ENCODE measurements around the gene ZKSCAN1. TPM values are rescaled to one million over a fixed set of nuclear protein-coding genes. Genes with fewer than 3 reads are reported as not detected.
A peak's percentile ranks its signal among the peaks of the same experiment; 100 is the strongest.
"Not testable (repeated sequence)": the region's sequence is repeated elsewhere in the genome, so short reads cannot be mapped to it uniquely, and the experiment has no call there.

The ZKSCAN1 gene
- total RNA-seq, 4 donors from 2014 or later: 35.0 to 65.2 (median 50.4) TPM

DNA sequence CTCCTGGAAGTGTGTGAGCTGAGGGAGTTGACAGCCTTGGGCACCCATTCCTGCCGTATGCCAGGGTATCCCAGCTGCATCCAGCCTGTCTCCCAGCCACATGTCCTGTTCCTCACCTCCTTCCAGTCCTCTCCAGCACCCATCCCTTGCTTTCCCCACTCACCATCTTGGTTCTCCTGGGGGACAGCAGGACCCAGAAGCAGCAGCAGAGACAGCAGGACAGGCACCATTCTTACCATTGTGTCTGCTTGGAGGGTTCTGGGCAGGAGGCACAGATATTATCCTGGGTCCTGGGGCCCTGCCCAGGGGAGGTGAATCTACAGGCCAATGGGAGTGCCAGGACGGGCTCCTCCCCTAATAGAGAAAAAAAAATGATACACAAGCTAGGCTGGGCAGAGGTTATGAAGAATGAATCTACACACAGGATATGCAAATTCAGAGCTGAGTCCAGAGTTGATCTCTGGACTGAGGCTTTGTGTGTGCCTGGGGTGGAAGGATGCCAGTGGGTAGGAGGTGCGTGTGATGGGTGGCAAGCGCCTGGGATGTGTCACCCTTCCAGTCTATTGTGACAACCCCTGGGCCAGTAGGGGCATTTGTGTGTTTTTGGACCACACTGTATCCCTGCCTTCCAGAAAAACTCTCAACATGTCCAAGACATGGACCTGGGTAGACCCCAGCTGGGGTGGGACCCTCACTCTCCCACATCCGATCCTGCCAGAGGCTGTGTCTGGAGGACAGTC, 39.4 kb upstream of the ZKSCAN1 start, which contains the start of gene AZGP1:
Gene AZGP1 (minus strand): TSS at position 250 of the 740 bp plus-strand sequence. CDS start 11 bp downstream, at position 239.
- intact Hi-C loops (cut with DNase I; ENCODE audit: low total_unique reads): no loop called here
- TF ChIP-seq POLR2A (IDR thresholded peaks at IDR 0.05): no peak
- TF ChIP-seq, protein P1, sequence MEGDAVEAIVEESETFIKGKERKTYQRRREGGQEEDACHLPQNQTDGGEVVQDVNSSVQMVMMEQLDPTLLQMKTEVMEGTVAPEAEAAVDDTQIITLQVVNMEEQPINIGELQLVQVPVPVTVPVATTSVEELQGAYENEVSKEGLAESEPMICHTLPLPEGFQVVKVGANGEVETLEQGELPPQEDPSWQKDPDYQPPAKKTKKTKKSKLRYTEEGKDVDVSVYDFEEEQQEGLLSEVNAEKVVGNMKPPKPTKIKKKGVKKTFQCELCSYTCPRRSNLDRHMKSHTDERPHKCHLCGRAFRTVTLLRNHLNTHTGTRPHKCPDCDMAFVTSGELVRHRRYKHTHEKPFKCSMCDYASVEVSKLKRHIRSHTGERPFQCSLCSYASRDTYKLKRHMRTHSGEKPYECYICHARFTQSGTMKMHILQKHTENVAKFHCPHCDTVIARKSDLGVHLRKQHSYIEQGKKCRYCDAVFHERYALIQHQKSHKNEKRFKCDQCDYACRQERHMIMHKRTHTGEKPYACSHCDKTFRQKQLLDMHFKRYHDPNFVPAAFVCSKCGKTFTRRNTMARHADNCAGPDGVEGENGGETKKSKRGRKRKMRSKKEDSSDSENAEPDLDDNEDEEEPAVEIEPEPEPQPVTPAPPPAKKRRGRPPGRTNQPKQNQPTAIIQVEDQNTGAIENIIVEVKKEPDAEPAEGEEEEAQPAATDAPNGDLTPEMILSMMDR (IDR thresholded peaks at IDR 0.05): no peak
- no peak for DNase-seq (ENCODE audit: low spot score in 2 of 2)
- no peak within 1 kb of the TSS for H3K4me3 ChIP-seq (ENCODE audit: low read depth, poor library complexity, severe bottlenecking)
- WGBS, 2 donors: 59 to 68% methylated on average over 5 of the region's 5 CpGs

DNA sequence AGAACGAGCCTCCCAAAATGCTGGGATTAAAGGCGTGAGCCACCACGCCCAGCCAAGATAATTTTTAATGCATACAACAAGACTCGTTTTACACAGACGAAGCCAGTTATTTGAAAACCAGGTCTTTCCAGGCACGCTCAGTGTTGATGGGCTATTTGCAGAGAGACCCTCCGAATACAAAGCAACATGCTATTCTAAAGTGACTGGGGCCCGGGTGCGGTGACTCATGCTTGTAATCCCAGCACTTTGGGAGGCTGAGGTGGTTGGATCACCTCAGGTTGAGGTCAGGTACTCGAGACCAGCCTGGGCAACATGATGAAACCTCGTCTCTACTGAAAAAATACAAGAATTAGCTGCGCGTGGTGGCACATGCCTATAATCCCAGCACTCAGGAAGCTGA, 38.8 kb upstream of the ZKSCAN1 start:
- no peak for DNase-seq (ENCODE audit: low spot score in 2 of 2)
- intact Hi-C loops (cut with DNase I; ENCODE audit: low total_unique reads): no loop called here
- no peak overlapping the region for H3K4me3 ChIP-seq (ENCODE audit: low read depth, poor library complexity, severe bottlenecking)
- TF ChIP-seq, protein P1 (IDR thresholded peaks at IDR 0.05): no peak
- no peak for TF ChIP-seq POLR2A (IDR thresholded peaks at IDR 0.05)
- 83% methylated on average over 13 of the region's 13 CpGs for WGBS, 2 donors

DNA sequence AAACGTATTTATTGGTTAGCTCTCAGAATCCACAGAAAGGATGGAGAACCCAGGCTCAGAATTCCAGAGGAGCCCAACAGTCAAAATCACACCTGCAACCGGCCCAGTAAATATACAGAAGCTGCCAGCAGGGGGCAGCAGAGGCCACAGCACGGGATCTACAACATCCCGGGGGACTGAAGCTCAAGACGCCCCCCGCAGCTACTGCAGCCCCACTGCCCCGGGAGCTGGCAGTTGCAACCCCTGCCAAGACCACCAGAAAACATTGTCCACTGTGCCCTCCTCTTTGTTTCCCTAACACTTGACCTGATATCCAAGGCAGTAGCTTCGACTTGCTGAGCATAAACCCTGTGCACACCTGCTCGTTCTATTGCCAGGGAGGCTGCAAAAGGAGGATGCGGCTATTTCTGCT, 35.6 kb upstream of the ZKSCAN1 start:
- TF ChIP-seq, protein P1 (IDR thresholded peaks at IDR 0.05): peak in 1 of 3 donors; percentile 21
- H3K4me3 ChIP-seq (ENCODE audit: low read depth, poor library complexity, severe bottlenecking); intact Hi-C loops (cut with DNase I; ENCODE audit: low total_unique reads): not testable (repeated sequence)
- WGBS, 2 donors: 14 to 15% methylated on average over 10 of the region's 10 CpGs
- DNase-seq (ENCODE audit: low spot score in 2 of 2): peak in 1 of 2 donors; percentile 90

DNA sequence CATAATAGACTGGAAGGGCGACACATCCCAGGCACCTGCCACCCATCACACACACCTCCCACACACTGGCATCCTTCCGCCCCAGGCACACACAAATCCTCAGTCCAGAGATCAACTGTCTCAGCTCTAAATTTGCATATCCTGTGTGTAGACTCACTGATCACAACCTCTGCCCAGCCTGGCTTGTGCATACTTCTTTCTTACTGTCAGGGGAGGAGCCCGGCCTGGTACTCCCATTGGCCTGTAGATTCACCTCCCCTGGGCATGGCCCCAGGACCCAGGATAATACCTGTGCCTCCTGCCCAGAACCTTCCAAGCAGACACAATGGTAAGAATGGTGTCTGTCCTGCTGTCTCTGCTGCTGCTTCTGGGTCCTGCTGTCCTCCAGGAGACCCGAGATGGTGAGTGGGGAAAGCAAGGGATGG, 34.9 kb upstream of the ZKSCAN1 start:
- DNase-seq (ENCODE audit: low spot score in 2 of 2); H3K4me3 ChIP-seq (ENCODE audit: low read depth, poor library complexity, severe bottlenecking); intact Hi-C loops (cut with DNase I; ENCODE audit: low total_unique reads): not testable (repeated sequence)
- whole genome bisulfite sequencing, 2 donors: 59 to 62% methylated on average over 3 to 4 of the region's 4 CpGs

DNA sequence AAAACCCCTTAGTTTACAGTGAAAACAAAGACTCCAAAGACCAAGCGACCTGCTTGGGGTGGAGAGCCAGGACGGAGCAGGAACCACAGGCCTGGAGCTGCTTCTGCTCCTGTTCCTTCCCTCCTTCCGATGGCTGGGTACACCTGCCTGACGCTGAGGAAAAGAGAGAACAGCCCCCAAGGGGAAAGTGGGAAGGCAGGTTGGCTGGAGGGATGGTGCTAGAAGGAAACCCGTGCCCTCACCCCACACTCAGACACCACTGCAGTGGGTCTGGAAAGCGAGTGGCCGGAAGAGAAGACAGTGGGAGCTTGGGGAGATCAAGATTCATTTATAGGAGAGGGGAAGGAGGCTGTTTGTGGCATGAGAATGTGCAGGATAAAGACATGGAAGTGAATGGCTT, 34.3 kb upstream of the ZKSCAN1 start:
- DNase-seq (ENCODE audit: low spot score in 2 of 2): peak in 1 of 2 donors; percentile 75
- intact Hi-C loops (cut with DNase I; ENCODE audit: low total_unique reads); H3K4me3 ChIP-seq (ENCODE audit: low read depth, poor library complexity, severe bottlenecking): not testable (repeated sequence)
- 75% methylated on average over 7 of the region's 7 CpGs for WGBS, 2 donors

DNA sequence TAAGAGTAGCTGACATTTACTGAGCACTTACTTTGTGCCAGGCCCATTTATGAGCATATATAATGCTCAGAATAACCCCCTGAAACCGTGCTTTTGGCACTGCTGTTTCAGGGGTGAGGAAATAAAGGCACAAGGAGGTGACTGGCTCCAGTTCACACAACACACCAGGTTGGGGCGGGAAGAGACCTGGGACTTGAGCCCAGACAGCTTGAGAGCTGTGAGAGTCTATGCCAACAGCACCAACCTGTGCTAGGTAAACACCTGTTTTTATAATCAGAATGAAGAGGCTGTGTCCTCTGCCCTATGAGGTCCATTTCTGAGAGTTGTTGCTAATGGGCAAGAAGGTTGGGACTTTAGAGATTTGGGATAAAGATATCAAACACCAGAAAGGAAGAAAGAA, 30.8 kb upstream of the ZKSCAN1 start:
- DNase-seq (ENCODE audit: low spot score in 2 of 2): no peak
- no peak overlapping the region for H3K4me3 ChIP-seq (ENCODE audit: low read depth, poor library complexity, severe bottlenecking)
- no peak for TF ChIP-seq POLR2A (IDR thresholded peaks at IDR 0.05)
- TF ChIP-seq, protein P1 (IDR thresholded peaks at IDR 0.05): no peak
- intact Hi-C loops (cut with DNase I; ENCODE audit: low total_unique reads): no loop called here
- WGBS, 2 donors: 38 to 58% methylated on average over 2 of the region's 2 CpGs

DNA sequence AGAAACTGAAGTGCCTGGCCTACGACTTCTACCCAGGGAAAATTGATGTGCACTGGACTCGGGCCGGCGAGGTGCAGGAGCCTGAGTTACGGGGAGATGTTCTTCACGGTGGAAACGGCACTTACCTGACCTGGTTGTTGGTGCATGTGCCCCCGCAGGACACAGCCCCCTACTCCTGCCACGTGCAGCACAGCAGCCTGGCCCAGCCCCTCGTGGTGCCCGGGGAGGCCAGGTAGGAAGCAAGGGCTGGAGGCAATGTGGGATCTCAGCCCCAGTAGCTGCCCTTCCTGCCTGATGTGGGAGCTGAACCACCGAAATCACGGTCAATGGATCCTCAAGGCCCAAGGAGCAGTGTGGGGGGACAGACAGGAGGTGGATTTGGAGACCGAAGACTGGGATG, 28.1 kb upstream of the ZKSCAN1 start:
- WGBS, 2 donors: 79 to 84% methylated on average over 11 to 14 of the region's 14 CpGs
- H3K4me3 ChIP-seq (ENCODE audit: low read depth, poor library complexity, severe bottlenecking); intact Hi-C loops (cut with DNase I; ENCODE audit: low total_unique reads); DNase-seq (ENCODE audit: low spot score in 2 of 2): not testable (repeated sequence)
